SH-SY5Y (cell line): Measurements from ENCODE around the gene CMTM3.

ENCODE experiments used
- GATA2 ChIP-seq: IDR thresholded peaks from 2 replicates; pipeline ENCODE4 v1.6.1; 2011; ENCODE audit warnings: mild to moderate bottlenecking, low read depth, low read length
- GATA3 ChIP-seq: IDR thresholded peaks from 2 replicates; pipeline ENCODE4 v1.6.1; 2011; ENCODE audit warnings: low read depth, mild to moderate bottlenecking, low read length, moderate library complexity

The CMTM3 gene

DNA sequence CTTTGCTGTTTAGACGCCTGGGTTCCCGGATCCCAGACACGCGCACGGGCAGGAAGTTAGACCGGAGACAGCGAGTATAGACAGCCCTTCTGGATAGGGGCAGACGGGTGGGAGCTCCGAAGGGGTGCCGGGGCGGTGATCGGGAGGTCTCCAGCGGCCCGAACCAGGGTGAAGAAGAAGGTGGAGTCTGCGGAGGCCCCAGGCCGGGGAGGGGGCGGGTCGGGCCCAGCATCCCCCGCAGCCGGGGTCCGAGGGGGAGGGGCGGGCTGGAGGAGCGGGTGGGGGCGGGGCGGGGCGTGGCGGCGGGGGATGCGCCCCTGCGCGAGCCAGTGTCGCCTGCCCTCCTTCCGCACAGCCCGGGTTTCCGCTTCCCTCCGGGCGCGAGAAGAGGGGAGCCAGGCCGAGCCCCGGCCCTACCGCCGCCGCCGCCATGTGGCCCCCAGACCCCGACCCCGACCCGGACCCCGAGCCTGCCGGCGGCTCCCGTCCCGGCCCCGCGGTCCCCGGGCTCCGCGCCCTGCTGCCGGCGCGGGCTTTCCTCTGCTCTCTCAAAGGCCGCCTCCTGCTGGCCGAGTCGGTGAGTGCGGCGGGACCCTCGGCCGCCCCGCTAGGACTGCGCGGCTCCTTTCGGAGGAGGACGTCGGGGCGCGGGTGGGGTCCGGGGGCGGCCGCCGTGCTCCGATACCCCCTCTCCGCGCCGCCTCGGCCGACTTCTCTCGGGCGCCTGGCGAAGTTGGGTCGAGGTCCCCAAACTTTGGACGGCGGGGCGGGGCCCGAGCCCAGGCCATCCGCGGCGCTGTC lies at the start of gene CMTM3:
TSS of gene CMTM3 (plus strand) at position 329 of the 801 bp plus-strand sequence. CDS start at position 431, 102 bp downstream.
- no peak for TF ChIP-seq GATA3
- no peak for TF ChIP-seq GATA2

DNA sequence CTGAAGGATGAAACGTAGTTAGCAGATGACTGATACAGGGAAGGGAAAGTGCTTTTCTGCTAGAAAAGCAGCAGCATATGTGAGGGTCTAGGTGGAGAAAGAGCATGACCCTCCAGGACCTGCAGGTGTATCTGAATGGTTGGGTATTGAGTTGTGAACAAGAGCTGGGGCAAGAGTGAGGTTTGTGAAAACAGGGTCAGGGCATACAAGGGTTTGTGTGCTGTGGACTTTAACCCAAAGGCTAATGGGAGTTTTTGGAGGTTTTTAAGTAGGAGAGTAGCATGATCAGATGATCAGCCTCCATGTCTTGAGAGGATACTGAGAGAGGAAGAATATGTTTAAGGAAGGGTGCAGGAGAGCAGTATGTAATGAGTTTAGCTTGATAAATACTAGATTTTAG lies 44.4 kb upstream of the CMTM3 start:
- TF ChIP-seq GATA2, result no peak

DNA sequence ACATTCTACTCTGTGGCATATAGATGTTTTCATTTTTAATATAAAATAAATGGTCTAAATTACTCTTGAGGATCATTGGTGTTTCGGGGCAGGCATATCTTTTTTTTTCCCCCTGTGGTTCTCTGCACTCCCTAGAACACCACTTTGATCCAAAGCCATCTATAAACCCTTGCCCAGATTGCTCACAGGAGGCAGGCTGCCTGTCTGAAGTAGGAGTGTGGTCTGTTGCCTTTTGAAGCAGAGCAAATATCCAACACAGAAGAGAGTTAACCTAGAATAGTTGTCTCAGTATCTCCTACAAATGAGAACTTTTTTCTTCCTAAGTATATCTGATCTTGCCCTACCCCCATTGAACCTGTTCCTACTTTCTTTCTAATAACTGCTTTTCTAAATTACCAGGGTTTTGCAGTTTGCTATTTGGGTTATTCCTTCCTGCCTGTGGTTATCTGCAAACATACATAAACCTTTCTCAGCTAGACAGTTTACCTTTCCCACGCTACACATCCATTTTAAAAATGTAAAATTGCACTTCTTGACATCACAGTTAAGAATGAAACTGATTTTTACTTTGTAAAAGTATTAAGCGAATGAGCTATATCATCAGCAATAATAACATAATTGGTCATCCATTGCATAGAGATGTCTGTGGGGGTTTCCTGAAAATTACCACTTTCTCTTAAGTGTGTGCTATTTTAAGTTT lies 43.0 kb upstream of the CMTM3 start:
- TF ChIP-seq GATA2, result no peak
- TF ChIP-seq GATA3, result no peak

GRCh38 chr16:66562409-66562808 lies 42.1 kb upstream of the CMTM3 start:
- no peak for TF ChIP-seq GATA2
- no peak for TF ChIP-seq GATA3

- TF ChIP-seq GATA3 (no peak), GATA2 (no peak)
Measured at GRCh38 chr16:66562986-66563385, 41.5 kb upstream of the CMTM3 start.

GRCh38 chr16:66563574-66564334 lies 40.8 kb upstream of the CMTM3 start:
- no peak for TF ChIP-seq GATA2
- no peak for TF ChIP-seq GATA3

GRCh38 chr16:66566051-66566901 lies 38.2 kb upstream of the CMTM3 start, which contains the start of gene CMTM1:
CMTM1 (plus strand) TSS chr16:66566439; CDS start chr16:66566514, 75 bp downstream.
- TF ChIP-seq GATA2 (no peak), GATA3 (no peak)

- no peak for TF ChIP-seq GATA2
- no peak for TF ChIP-seq GATA3
Measured at GRCh38 chr16:66568355-66568754, 36.1 kb upstream of the CMTM3 start.

DNA sequence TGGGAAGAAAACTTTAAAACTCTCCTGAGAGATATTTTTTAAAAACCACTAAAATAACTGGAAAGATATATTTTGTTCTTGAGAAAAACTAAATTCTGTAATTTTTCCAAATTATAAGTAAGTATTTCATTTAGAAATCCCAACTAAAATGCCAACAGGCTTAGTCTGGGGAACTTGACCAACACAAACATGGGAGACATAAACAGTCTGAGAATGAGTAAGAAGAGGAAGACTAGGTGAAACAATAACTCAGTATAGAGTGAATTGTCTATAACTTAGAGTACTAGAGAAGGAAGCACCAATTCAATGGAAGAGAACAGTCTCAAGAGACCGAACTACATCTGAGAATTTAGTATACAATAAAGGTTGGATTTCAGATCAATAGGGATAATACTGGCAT lies 35.4 kb upstream of the CMTM3 start:
- TF ChIP-seq GATA2, result no peak
- TF ChIP-seq GATA3, result no peak

DNA sequence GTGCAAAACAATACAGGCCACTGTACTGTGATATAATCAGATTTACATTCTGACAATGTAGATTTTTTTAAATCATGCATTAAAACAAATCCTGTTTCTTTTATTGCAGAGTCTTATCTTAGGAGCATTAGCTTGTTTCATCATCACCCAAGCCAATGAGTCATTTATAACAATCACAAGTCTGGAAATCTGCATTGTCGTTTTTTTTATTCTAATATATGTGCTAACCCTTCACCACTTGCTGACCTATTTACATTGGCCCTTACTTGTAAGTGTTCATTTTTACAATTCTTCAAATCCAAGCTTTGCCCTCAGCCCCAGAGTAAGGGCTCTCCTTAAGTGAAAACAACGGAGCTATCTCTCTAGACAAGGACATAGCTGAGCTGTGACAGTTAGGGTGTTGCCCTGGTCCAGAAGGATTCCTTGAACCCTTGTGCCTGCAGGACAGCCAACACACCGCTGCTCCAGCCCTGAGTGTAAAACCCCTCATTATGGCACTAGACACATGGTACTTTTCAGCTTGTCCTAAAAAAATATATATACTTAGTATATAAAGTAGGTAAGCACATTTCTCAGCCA lies 34.6 kb upstream of the CMTM3 start:
- no peak for TF ChIP-seq GATA2
- TF ChIP-seq GATA3, result no peak

- TF ChIP-seq GATA2, result no peak
- TF ChIP-seq GATA3, result no peak
Measured at GRCh38 chr16:66572356-66572755, 32.1 kb upstream of the CMTM3 start.

GRCh38 chr16:66574081-66574480 lies 30.4 kb upstream of the CMTM3 start:
- TF ChIP-seq GATA2 (no peak), GATA3 (no peak)

DNA sequence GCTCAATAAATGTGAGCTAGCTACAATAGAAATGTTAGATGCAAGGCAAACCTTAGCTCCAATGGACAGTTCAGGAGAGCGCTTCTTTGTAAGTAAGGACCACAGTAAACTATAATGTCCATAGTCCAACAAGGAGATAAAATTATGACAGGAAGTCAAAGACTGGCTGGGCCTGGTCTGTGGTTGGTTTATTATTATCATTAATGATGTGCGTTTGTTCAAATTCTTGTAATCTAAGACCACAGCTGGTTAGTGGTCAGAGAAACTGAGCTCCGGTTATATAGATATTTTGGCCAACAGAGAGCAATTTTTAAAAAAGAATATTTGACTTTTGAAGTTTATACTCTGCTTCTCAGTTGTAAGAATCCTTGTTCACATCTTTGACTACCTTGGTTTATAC lies 30.0 kb upstream of the CMTM3 start:
- TF ChIP-seq GATA2, result no peak
- no peak for TF ChIP-seq GATA3

DNA sequence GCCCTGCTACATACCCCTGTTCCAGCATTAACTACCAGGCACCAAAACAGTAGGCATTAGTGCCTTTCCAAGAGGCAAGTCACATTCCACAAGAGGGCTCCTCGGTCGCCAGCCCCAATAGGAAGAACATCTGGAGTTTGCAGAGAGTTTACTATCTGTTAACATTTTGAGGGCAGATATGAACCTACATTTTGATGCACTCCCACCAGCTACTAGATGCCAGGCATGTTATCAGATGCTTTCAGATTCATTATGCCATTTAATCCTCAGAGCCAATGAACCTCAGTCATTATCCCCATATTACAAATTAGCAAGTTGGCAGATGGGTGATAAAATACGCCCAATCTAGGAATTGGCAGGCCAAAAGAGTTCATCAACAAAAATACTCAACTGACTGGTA lies 29.4 kb upstream of the CMTM3 start:
- TF ChIP-seq GATA3, result no peak
- no peak for TF ChIP-seq GATA2
